Psoas muscle (tissue), 7 donors: ENCODE data around the gene FBLN7. TPM values are rescaled to one million over a fixed set of nuclear protein-coding genes. Genes with fewer than 3 reads are reported as not detected.

ENCODE experiments used
- polyA plus RNA-seq, 3 donors: library from polyadenylated mRNA; stranded (reverse); fragments of 200-250 nt; gene quantifications; one replicate each; pipeline ENCODE4 v1.2.3, GENCODE V29; 2013
- total RNA-seq, 4 donors: library from RNA; stranded (reverse); fragmentation: NEBNext Ultra II Directional in 2 of 4; extraction: Animal tissue kit (Norgen Biotek cat#: 25700) in 2 of 4; gene quantifications; one replicate each; pipeline versions ENCODE4 v1.2.1 to v1.2.4, GENCODE V29; 2021 to 2023
- donor health status: healthy with polysubstance abuse.
- donor health status: DM: no; HTN: no; CAD: no; lungs with moderate emphysema.
- donor health status: Bipolar disorder and iron deficiency.
- donor health status: healthy.
- donor health status: DM: no; HTN: no; CAD: no.
- donor health status: DM: no; HTN: no; CAD: no.
- donor health status: DM: yes; HTN: yes; CAD: no.

Gene FBLN7
- total and polyA plus RNA-seq, 7 donors: 0.18 to 1.2 (median 0.31) TPM

Other genes with a start within 250 kb of the FBLN7 start
- gene MERTK, start 239.8 kb upstream of the FBLN7 start, total RNA-seq: 1 to 10 TPM; 1.6 to 4.2 (median 2.4) TPM
- 1 to 10 TPM in 2 of 3 donors, under 1 TPM in 1; 0.73 to 1.4 (median 1.2) TPM for gene MERTK, start 239.8 kb upstream of the FBLN7 start, polyA plus RNA-seq
- 1 to 10 TPM; 3.0 to 6.0 (median 3.9) TPM for gene TMEM87B, start 83.1 kb upstream of the FBLN7 start, total RNA-seq
- 1 to 10 TPM; 1.7 to 3.2 (median 3.1) TPM for gene TMEM87B, start 83.1 kb upstream of the FBLN7 start, polyA plus RNA-seq
- 10 to 100 TPM; 11.1 to 22.5 (median 15.5) TPM for gene ZC3H8, start 116.7 kb downstream of the FBLN7 start, total RNA-seq
- gene ZC3H8, start 116.7 kb downstream of the FBLN7 start, polyA plus RNA-seq: 10 to 100 TPM in 1 of 3 donors, 1 to 10 TPM in 2; 8.3 to 17.6 (median 9.3) TPM
- gene ZC3H6, start 137.2 kb downstream of the FBLN7 start, total RNA-seq: 10 to 100 TPM; 11.2 to 14.6 (median 13.1) TPM
- 1 to 10 TPM in 2 of 3 donors, under 1 TPM in 1; 0.81 to 2.5 (median 1.2) TPM for gene ZC3H6, start 137.2 kb downstream of the FBLN7 start, polyA plus RNA-seq